ENCODE data around the gene ARID3A. TPM values are rescaled to one million over a fixed set of nuclear protein-coding genes. Genes with fewer than 3 reads are reported as not detected.
A peak's percentile ranks its signal among the peaks of the same experiment; 100 is the strongest.

ARID3A gene
- total RNA-seq, 1 donor = 37.2 TPM

DNA sequence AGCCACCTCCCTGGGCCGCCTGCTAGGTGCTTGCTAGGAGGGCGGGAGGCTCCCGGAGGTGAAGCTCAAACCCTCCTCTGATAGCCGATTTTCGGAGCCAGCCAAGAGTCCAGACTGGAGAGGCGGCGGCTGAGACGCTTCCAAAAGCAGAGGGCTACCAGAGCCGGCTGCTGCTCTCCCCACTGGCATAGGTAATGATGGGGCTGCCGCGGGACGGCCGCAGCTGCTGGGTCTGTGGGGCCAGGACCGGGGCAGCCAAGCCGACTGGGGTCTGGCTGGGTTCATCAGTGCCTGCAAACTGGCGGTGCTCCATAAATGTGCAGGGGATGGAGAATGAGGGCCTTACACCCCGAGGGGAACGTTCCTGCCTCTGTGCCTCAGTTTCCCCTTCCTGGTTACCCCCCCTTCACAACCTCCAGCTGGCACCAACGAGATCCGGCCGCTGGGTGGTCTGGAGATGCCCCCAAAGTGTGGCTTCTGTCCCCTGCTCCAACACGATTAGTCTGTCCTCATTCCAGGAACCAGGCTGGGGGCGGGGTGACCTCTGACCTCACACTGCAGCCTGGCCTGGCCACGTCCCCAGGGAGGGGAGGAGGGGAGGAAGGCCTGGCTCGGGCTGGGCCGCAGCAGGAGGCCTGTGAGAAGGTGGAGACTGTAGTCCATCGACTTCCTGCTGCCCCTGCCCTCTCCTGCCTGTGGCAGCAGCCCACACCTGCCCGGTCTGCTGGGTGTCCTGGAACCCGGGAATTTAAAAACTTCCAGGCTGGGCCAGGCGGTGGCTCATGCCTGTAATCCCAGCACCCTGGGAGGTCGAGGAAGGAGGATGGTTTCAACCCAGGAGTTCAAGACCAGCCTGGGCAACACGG lies 54.5 kb downstream of the ARID3A start:
- no peak for DNase-seq (ENCODE audit: low read depth in 2 of 3, low spot score in 2 of 3)

DNA sequence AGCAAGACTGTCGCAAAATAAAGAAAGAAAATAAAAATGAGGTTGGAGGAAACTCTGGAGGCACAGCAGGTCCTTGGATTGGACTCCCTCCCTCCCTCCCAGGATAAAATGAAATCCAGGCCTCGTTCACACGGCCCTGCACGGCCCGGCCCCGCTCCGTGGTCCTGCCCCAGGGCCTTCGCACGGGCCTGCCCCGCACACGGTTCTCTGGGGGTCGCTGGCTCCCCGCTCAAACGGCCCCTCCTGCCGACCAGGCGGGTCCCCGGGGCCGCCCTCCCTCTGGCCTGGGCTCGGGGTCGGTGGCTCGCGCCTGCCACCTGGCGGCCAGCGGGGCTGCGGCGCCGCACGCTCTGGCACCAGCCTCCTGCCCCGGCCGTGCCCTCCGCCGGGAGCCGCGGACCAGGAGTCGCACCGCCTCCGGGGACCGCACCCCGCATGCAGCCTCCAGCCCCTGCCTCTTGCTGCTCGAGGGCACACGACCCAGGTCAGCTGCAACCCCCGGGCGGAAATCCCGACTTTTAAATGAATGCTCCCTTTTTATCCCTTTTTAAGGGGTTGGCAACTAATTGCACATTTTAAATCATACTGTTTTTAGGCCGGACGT lies 56.8 kb downstream of the ARID3A start:
- DNase-seq (ENCODE audit: low read depth in 2 of 3, low spot score in 2 of 3) = peak; percentile 63 to 76 (median 68)

DNA sequence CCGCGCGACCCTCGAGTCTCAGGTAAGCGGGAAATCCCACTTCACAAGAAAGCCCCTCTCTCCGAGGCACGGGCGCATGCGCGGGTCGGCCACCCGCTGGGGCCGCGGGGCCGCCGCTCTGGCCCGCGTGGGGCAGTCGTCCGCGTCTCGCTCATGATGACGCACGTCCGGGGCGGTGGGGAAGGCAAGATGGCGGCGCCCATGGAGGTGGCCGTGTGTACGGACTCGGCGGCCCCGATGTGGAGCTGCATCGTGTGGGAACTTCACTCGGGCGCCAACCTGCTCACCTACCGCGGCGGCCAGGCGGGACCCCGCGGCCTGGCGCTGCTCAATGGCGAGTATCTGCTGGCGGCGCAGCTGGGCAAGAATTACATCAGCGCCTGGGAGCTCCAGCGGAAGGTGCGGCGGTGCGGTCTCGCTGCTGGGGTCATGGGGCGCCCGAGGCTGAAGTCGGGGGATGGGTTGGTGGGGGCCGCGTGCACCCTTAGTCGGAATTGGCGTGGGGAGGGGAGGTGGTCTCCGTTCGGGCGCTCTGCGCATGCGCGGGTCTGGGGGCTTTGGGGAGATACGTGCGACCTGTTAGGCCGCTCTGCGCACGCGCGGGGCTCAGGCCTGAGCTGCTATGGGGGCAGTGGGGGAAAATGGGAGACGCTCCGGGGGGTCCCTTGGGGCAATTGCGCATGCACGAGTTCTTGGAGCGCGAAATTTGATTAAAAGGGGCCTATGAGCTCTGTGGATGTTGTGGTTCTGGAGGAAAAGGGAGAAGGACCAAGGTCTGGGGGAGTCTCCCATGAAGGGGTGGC lies 58.5 kb downstream of the ARID3A start, which contains the start of gene WDR18:
Gene WDR18 (plus strand): TSS at position 181 of the 803 bp plus-strand sequence. CDS start 9 bp downstream, at position 190.
- DNase-seq (ENCODE audit: low read depth in 2 of 3, low spot score in 2 of 3) = peak; percentile 77 to 94 (median 89)

DNA sequence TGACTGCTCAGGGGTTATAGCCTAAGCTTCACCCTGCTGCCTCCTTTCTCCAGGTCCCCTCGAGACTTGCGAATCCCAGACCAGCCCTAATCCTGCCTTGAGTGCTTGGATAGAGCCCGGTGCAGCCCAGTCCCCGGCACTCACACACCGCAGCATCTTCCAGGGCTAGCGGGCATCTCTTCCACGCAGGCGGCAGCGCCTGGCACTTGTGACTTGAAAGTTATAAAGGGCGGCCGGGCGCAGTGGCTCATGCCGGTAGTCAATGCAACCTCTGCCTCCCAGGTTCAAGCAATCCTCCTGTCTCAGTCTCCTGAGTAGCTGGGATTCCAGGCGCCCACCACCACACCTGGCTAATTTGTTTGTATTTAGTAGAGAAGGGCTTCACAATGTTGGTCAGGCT lies 60.2 kb downstream of the ARID3A start:
- no peak for DNase-seq (ENCODE audit: low read depth in 2 of 3, low spot score in 2 of 3)

DNA sequence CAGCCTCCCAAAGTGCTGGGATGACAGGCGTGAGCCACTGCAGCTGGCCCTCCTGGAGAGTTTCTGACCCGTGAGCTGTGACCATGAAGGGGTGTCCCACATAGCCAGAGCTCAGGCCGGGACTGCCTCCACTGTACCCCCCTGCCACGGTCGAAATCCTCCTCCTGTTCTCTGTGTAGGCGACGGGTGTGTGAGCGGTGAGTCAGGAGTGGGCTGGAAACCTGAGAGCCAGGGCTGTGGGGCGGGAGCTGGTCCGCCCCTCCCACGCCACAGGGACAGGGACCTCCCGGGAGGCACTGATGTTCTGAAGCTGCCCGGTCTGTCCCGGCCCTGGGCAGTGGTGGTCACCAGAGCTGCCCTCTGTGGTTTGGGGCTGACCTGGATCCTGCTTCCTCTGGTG lies 62.2 kb downstream of the ARID3A start:
- no peak for DNase-seq (ENCODE audit: low read depth in 2 of 3, low spot score in 2 of 3)

DNA sequence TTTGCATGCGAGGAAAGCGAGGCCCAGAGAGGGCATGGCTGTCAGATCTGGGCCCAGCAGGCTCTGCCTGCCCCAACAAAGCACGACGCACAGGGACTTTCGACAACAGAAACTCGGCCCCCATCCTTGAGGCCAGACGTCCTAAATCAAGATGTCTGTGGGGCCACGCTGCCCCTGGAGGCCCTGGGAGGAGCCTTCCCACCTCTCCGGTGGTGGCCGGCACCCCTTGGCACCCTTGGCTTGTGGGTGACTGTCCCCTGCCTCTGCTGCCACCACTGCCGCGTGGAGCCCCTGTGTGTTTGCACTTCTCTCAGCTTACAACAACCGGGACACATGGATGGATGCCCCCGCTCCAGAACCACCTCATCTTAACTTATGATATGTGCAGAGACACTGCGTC lies 62.7 kb downstream of the ARID3A start:
- no peak for DNase-seq (ENCODE audit: low read depth in 2 of 3, low spot score in 2 of 3)

DNA sequence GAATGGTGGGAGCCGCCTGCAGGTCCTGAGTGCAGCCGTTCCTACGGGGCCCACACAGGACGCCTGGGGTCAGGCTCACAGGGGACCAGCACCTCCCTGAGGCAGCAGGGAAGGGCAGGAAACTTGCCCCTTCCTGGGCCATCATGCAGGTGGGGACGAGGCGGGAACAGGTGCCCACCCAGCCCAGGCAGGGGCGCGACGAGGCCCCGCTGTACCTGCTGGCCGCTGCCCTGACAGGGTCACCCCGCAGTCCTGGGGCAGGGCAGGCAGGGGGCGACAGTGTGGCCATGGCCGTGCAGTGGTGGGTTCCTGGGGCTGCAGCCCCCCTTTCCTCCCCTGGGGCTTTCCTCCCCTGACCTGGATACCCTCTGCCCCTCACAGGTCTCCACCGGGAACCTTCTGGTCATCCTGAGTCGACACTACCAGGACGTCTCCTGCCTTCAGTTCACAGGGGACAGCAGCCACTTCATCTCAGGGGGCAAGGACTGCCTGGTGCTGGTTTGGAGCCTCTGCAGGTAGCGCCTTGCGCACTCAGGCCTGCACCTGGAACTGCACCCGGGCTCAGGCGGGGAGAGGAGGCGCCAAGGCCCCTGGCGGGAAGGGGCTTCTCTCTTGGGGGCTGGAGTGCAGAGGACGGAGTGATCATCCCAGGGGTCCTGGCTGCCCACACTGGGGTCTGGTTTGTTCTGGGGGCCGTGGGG lies 63.7 kb downstream of the ARID3A start:
- DNase-seq (ENCODE audit: low read depth in 2 of 3, low spot score in 2 of 3) = no peak

DNA sequence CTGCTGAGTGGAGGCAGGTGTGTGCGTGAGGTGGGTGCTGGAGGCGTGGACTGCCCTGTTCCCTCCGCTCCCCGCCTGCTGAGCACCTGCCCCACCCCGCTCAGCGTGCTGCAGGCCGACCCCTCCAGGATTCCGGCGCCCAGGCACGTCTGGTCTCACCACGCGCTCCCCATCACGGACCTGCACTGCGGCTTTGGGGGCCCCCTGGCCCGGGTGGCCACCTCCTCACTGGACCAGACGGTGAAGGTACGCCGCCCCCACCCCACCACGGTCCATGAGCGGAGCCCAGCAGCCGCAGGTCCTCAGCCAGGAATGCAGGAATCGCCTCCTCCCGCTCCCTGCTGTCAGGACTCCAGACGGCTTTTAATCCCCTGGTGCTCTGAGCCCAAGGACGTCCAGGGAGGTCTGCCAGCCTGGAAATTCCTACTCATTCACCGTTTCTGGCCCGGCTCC lies 64.3 kb downstream of the ARID3A start:
- DNase-seq (ENCODE audit: low read depth in 2 of 3, low spot score in 2 of 3) = no peak

DNA sequence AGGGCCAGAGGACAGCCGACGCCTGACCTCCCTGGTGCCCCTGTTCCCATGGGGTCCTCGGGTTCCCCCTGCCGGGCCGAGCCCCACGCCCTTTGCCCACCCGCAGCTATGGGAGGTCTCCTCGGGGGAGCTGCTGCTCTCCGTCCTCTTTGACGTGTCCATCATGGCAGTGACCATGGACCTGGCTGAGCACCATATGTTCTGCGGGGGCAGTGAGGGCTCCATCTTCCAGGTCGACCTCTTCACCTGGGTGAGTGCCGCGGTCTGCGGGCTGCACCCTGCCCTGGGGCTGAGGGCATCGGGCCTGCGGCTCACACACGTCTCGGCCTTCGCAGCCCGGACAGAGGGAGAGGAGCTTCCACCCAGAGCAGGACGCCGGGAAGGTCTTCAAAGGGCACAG lies 64.9 kb downstream of the ARID3A start:
- DNase-seq (ENCODE audit: low read depth in 2 of 3, low spot score in 2 of 3) = no peak

DNA sequence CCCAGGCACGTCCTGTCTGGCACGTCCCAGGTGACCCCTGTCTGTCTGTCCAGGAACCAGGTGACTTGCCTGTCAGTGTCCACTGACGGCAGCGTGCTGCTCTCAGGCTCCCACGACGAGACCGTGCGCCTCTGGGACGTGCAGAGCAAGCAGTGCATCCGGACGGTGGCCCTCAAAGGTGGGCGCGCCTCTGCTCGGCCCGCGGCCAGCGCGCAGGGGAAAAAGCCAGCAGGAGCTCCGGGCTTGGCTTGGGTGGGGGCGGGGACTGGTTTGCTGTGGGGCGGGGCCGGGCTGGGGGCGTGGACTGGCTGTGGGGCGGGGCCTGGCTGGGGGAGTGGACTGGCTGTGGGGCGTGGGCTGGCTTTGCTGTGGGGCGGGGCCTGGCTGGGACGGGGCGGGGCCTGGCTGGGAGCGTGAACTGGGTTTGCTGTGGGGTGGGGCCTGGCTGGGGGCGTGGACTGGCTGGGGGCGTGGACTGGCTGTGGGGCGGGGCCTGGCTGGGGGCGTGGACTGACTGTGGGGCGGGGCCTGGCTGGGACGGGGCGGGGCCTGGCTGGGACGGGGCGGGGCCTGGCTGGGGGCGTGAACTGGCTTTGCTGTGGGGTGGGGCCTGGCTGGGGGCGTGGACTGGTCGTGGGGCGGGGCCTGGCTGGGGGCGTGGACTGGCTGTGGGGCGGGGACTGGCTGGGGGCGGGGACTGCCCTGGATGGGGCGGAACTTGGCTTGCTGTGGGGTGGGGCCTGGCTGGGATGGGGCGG lies 65.5 kb downstream of the ARID3A start:
- peak in 2 of 3 donors; percentile 31 to 63 for DNase-seq (ENCODE audit: low read depth in 2 of 3, low spot score in 2 of 3)

DNA sequence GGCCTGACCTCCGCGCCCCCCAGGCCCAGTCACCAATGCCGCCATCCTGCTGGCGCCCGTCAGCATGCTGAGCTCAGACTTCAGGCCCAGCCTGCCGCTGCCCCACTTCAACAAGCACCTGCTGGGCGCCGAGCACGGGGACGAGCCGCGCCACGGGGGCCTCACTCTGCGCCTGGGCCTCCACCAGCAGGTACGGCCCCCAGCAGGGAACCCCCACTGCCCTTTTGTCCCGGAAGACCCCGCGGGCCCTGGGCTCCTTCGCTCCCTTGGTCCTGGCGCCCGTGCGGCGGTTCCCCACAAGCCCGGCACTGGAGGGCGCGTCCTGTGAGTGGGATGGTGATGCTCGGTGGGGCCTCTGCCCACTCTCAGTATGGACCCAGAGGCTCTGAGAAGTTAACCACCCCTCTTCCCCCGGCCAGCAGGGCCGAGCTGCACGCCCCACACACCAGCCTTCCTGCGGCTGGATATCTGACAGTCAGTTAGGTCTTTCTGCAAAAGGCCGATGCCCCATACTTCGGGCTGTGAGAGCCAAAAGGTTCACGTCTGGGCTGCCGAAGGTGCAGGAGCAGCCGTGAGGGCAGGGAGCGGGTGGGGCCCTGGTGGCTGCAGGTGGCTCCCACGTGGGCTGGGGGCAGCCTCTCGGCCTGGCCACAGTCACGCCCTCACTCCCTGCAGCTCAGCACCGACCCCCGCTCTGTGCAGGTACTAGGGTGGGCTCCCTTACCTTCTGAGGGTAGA lies 66.3 kb downstream of the ARID3A start:
- no peak for DNase-seq (ENCODE audit: low read depth in 2 of 3, low spot score in 2 of 3)

DNA sequence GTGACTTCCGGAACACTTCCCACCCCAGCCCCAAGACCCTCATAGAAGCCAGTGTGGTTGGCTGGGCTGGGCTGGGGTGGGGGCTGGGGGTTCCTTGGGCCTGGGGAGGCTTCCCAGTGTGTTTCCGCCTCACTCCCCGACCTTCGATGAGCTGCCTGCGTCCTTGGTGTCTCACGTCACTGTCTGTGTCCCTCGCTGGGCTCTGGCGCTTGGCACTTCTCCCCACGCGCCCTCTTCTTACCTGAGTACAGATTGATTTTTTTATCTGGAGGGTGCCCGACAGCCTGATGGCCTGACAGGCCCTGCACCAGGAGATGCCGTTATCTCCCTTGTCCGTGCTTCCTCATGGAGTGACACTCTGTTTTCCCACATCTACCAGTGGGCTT lies 66.8 kb downstream of the ARID3A start:
- DNase-seq (ENCODE audit: low read depth in 2 of 3, low spot score in 2 of 3) = no peak

DNA sequence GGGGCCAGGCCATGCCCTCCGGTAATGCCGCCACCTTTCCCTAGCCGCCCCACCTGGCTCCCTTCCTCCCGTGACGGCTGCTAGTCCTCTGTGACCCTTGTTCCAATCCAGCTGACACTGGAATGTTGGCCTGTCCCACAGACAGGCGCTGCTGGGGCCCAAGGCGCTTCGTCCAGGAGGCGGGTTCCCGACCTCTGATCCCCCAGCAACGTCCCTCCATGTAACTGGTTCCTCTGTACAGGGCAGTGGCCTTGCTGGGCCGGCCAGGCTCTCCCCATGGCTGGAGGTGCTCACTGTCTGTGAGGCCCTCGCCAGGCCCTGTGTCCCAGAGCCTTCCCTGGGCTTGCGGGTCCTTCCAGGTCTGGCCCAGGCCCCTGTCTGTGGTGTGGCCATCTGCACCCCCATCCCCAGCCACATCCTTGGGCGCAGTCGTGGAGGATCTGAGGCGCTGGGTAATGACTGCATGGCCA lies 67.6 kb downstream of the ARID3A start:
- no peak for DNase-seq (ENCODE audit: low read depth in 2 of 3, low spot score in 2 of 3)

DNA sequence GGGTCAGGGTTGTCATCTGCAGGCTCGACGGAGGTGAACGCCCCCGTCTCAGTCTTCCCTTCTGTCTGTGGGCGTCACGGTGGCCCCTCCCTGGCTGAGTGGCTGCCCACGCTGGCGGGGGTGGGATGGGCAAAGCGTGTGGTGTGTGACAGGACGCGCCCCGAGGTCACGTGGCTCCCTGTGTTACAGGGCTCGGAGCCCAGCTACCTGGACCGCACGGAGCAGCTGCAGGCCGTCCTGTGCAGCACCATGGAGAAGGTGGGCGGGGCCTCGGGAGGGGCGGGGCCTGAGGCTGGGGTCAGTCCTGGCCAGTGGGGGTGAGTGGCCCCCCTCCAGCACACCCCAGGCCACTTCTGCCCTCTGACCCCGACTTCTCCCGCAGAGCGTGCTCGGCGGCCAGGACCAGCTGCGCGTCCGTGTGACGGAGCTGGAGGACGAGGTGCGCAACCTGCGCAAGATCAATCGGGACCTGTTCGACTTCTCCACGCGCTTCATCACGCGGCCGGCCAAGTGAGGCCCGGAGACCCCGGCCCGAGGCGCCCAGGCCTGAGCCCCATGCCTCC lies 68.1 kb downstream of the ARID3A start:
- no peak for DNase-seq (ENCODE audit: low read depth in 2 of 3, low spot score in 2 of 3)

DNA sequence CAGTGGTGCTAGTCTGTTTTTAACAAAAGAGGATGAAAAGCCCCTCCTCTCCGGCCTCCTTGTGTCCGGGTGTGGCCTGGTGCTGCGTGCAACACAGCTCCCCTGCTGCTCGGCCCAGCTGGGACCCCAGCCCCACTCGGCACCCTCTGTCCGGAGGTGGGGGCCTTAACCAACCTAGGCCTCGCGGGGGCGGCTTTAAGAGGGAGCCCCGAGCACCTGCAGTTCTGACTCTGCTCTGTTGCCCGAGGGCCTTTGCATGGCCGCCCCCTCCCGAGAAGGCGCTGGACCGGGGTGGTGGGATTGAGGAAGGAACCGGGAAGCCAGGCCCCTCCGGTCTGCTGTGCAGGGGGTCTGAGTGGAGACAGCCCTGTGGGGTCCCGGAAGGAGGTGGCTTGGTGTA lies 68.7 kb downstream of the ARID3A start:
- no peak for DNase-seq (ENCODE audit: low read depth in 2 of 3, low spot score in 2 of 3)

DNA sequence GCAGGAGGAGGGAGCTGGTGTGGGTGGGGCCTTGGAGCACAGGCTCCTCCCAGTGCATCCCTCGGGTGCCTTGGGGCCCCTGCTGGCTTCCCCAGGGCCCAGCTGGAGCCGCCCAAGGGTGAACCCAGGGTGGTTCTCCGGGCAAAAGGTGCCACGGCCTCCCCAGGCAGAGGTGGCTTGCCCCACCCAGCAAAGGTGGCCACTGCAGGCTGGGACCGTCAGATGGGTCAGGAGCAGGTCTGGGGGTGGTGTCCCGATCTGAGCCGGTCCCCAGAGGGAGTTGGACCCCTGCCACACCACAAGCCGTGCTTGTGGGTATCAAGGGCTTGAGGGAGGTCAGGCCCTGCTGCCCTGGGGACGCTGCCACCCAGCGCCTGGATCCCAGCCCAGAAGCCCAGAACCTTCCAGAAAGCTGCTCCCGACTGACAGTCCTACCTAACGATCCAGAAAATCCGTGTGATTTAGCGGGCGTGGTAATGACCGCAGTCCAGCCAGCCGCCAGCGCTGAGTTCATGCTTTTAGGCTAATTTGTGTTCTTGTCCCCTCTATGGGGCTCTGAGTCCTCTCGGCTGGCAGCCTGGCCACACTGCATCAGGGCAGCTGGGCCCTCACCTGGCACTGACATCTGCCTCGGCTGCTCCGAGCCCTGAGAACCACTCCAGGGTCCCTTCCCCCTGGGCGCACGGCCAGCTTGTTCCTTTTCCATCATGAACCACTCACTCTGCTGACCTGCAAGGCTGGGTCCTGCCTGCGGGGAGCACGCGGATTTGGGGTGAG lies 69.4 kb downstream of the ARID3A start:
- no peak for DNase-seq (ENCODE audit: low read depth in 2 of 3, low spot score in 2 of 3)

DNA sequence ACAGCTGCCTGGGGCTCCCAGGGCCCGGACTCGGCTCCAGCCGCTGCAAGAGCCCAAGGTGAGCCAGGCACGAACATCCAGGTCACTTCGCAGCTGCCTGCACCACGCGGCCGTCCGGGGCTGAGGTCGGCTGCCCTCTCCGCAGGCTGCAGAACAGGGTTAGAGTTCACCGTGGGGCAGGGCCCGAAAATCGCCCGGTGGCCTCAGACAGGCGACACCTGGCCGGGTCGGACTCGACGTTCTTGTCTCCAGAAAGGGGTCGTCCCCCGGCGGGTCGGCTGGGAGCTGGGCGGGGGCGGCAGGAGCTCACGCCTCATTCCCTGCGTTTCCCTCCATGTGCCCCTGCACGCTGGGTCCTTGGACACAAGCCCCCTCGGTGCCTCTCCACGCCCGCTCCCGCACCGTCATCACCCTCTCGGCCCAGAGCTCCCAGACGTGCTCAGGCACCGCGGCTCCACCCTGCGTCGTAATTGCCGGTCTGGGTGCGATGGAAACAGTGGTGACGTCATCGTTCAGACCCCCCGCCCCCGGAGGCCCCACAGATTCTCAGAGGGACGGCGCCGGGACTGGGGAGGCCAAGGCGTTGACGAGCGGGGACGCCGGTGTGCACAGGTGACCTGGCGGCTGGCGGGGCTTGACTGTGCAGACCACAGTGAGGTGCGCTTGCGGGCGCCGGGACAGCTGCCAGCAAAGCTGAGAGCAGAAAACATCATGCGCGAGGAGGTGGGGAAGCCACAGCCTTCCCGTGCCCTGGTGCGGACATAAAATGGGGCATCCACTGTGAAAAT lies 70.4 kb downstream of the ARID3A start:
- peak; percentile 60 to 80 (median 76) for DNase-seq (ENCODE audit: low read depth in 2 of 3, low spot score in 2 of 3)

All from hematopoietic multipotent progenitor cell (in vitro differentiated cells).